SJCRH30 (cell line): ENCODE measurements around the gene LIPN. TPM values are rescaled to one million over a fixed set of nuclear protein-coding genes. Genes with fewer than 3 reads are reported as not detected.

ENCODE experiments used
- DNase-seq, 2 experiments: peaks; one replicate each; pipeline ENCODE4 v3.0.0-alpha.2; 2015 to 2020
- H3K27ac ChIP-seq: fragments of 250-450 bp; sonication (Bioruptor Pico); 2 replicates; pipeline ENCODE4 v1.5.1; 2020; ENCODE audit warnings: mild to moderate bottlenecking, moderate library complexity
- H3K27me3 ChIP-seq: fragments of 250-450 bp; sonication (Bioruptor Pico); 2 replicates; pipeline ENCODE4 v1.5.1; 2020; ENCODE audit warnings: mild to moderate bottlenecking, moderate library complexity
- H3K36me3 ChIP-seq: fragments of 250-450 bp; sonication (Bioruptor Pico); 2 replicates; pipeline ENCODE4 v1.5.1; 2020; ENCODE audit warnings: mild to moderate bottlenecking, moderate library complexity
- H3K4me1 ChIP-seq: fragments of 250-450 bp; sonication (Bioruptor Pico); 2 replicates; pipeline ENCODE4 v1.5.1; 2020; ENCODE audit warnings: mild to moderate bottlenecking, moderate library complexity
- H3K4me3 ChIP-seq: fragments of 250-450 bp; sonication (Bioruptor Pico); 2 replicates; pipeline ENCODE4 v1.5.1; 2020; ENCODE audit warnings: mild to moderate bottlenecking, moderate library complexity
- H3K9me3 ChIP-seq: fragments of 250-450 bp; sonication (Bioruptor Pico); replicated peaks from 2 replicates; pipeline ENCODE4 v1.5.1; 2020; ENCODE audit warnings: mild to moderate bottlenecking, moderate library complexity
- total RNA-seq: library from RNA; depleted of rRNA; stranded (reverse); fragments of >200 nt; shearing (Covaris generic); gene quantifications from 2 replicates; pipeline ENCODE4 v1.2.3, GENCODE V29; 2014

Gene LIPN
- total RNA-seq, 1 experiment from 2014 or later: not detected

- H3K27me3 ChIP-seq: no peaks in the 10 kb centered on the region
- DNase-seq: no peak
- no peaks in the 10 kb centered on the region for H3K9me3 ChIP-seq
- H3K4me3 ChIP-seq: no peak overlapping the region
- H3K4me1 ChIP-seq: no peaks in the 10 kb centered on the region
- no peaks in the 10 kb centered on the region for H3K36me3 ChIP-seq
- H3K27ac ChIP-seq: no peak overlapping the region
Observed at GRCh38 chr10:88800152-88801125, 40.6 kb downstream of the LIPN start.

- Histone ChIP-seq H3K4me1 (no peaks in the 10 kb centered on the region), H3K9me3 (no peaks in the 10 kb centered on the region), H3K36me3 (no peaks in the 10 kb centered on the region), H3K27ac (no peak within 1 kb of the TSS), H3K27me3 (no peaks in the 10 kb centered on the region), H3K4me3 (no peak within 1 kb of the TSS)
- no peak for DNase-seq
Observed at GRCh38 chr10:88802523-88803285, 42.9 kb downstream of the LIPN start, which contains the start of gene LIPM. Gene LIPM (plus strand): TSS chr10:88802730. CDS start chr10:88802897, 167 bp downstream.

GRCh38 chr10:88803641-88804040 is 43.8 kb downstream of the LIPN start:
- DNase-seq: no peak
- no peaks in the 10 kb centered on the region for H3K27me3 ChIP-seq
- no peaks in the 10 kb centered on the region for H3K36me3 ChIP-seq
- no peaks in the 10 kb centered on the region for H3K9me3 ChIP-seq
- no peak overlapping the region for H3K4me3 ChIP-seq
- no peak overlapping the region for H3K27ac ChIP-seq
- no peaks in the 10 kb centered on the region for H3K4me1 ChIP-seq

GRCh38 chr10:88804083-88804812 is 44.4 kb downstream of the LIPN start:
- Histone ChIP-seq H3K27ac (no peak overlapping the region), H3K4me1 (no peaks in the 10 kb centered on the region), H3K36me3 (no peaks in the 10 kb centered on the region), H3K4me3 (no peak overlapping the region), H3K9me3 (no peaks in the 10 kb centered on the region), H3K27me3 (no peaks in the 10 kb centered on the region)
- no peak for DNase-seq

GRCh38 chr10:88805361-88805760 is 45.5 kb downstream of the LIPN start:
- DNase-seq: no peak
- Histone ChIP-seq H3K27ac (no peak overlapping the region), H3K4me1 (no peaks in the 10 kb centered on the region), H3K27me3 (no peaks in the 10 kb centered on the region), H3K4me3 (no peak overlapping the region), H3K36me3 (no peaks in the 10 kb centered on the region), H3K9me3 (no peaks in the 10 kb centered on the region)

GRCh38 chr10:88805924-88806323 is 46.1 kb downstream of the LIPN start:
- Histone ChIP-seq H3K4me3 (no peak overlapping the region), H3K4me1 (no peaks in the 10 kb centered on the region), H3K36me3 (no peaks in the 10 kb centered on the region), H3K27me3 (no peaks in the 10 kb centered on the region), H3K9me3 (no peaks in the 10 kb centered on the region), H3K27ac (no peak overlapping the region)
- DNase-seq: no peak

GRCh38 chr10:88809621-88810020 is 49.8 kb downstream of the LIPN start:
- Histone ChIP-seq H3K4me3 (no peak overlapping the region), H3K36me3 (no peaks in the 10 kb centered on the region), H3K9me3 (no peaks in the 10 kb centered on the region), H3K4me1 (no peaks in the 10 kb centered on the region), H3K27me3 (no peaks in the 10 kb centered on the region), H3K27ac (no peak overlapping the region)
- DNase-seq: no peak

- H3K4me3 ChIP-seq: no peak overlapping the region
Observed at GRCh38 chr10:88810196-88810961, 50.6 kb downstream of the LIPN start.

GRCh38 chr10:88813200-88813599 is 53.4 kb downstream of the LIPN start:
- Histone ChIP-seq H3K27me3 (no peaks in the 10 kb centered on the region), H3K4me1 (no peaks in the 10 kb centered on the region), H3K4me3 (no peak overlapping the region), H3K27ac (no peak overlapping the region), H3K9me3 (no peaks in the 10 kb centered on the region), H3K36me3 (no peaks in the 10 kb centered on the region)
- DNase-seq: no peak

More at GRCh38 chr10:88810196-88810961, 50.6 kb downstream of the LIPN start:
- H3K36me3 ChIP-seq: no peaks in the 10 kb centered on the region
- no peak overlapping the region for H3K27ac ChIP-seq
- no peaks in the 10 kb centered on the region for H3K9me3 ChIP-seq
- no peaks in the 10 kb centered on the region for H3K4me1 ChIP-seq
- no peaks in the 10 kb centered on the region for H3K27me3 ChIP-seq
- peak; percentile 15 to 48 for DNase-seq

GRCh38 chr10:88819290-88819689 is 59.5 kb downstream of the LIPN start:
- Histone ChIP-seq H3K9me3 (no peaks in the 10 kb centered on the region), H3K27ac (no peak overlapping the region), H3K4me3 (no peak overlapping the region), H3K27me3 (no peaks in the 10 kb centered on the region), H3K36me3 (no peaks in the 10 kb centered on the region), H3K4me1 (no peaks in the 10 kb centered on the region)
- no peak for DNase-seq

GRCh38 chr10:88820748-88821401 is 61.1 kb downstream of the LIPN start:
- no peaks in the 10 kb centered on the region for H3K4me1 ChIP-seq
- H3K36me3 ChIP-seq: no peaks in the 10 kb centered on the region
- H3K27ac ChIP-seq: no peak overlapping the region
- H3K27me3 ChIP-seq: no peaks in the 10 kb centered on the region
- H3K9me3 ChIP-seq: no peaks in the 10 kb centered on the region
- no peak overlapping the region for H3K4me3 ChIP-seq
- DNase-seq: no peak

- H3K4me1 ChIP-seq: no peaks in the 10 kb centered on the region
- no peaks in the 10 kb centered on the region for H3K9me3 ChIP-seq
- no peaks in the 10 kb centered on the region for H3K27me3 ChIP-seq
- no peak overlapping the region for H3K27ac ChIP-seq
- H3K4me3 ChIP-seq: no peak overlapping the region
- no peaks in the 10 kb centered on the region for H3K36me3 ChIP-seq
- DNase-seq: no peak
Observed at GRCh38 chr10:88826388-88826787, 66.6 kb downstream of the LIPN start.

GRCh38 chr10:88827671-88828070 is 67.9 kb downstream of the LIPN start:
- H3K4me3 ChIP-seq: no peak overlapping the region
- H3K27me3 ChIP-seq: no peaks in the 10 kb centered on the region
- no peaks in the 10 kb centered on the region for H3K9me3 ChIP-seq
- no peak overlapping the region for H3K27ac ChIP-seq
- DNase-seq: no peak
- H3K36me3 ChIP-seq: no peaks in the 10 kb centered on the region
- no peaks in the 10 kb centered on the region for H3K4me1 ChIP-seq

GRCh38 chr10:88828310-88828709 is 68.5 kb downstream of the LIPN start:
- Histone ChIP-seq H3K9me3 (no peaks in the 10 kb centered on the region), H3K27ac (no peak overlapping the region), H3K4me1 (no peaks in the 10 kb centered on the region), H3K36me3 (no peaks in the 10 kb centered on the region), H3K4me3 (no peak overlapping the region), H3K27me3 (no peaks in the 10 kb centered on the region)
- no peak for DNase-seq
